Breast epithelium (tissue), 4 donors: ENCODE data around the gene PTPRN2. TPM values are rescaled to one million over a fixed set of nuclear protein-coding genes. Genes with fewer than 3 reads are reported as not detected.

Experiments used
- DNase-seq, 2 donors: peaks; one replicate each; pipeline ENCODE4 v3.0.0-alpha.2; 2019; ENCODE audit warnings: low spot score in 2 of 2
- H3K27ac ChIP-seq, 2 donors: fragments of 200-600 bp; sonication (generic) in 1 of 2; one replicate each; pipeline ENCODE4 v1.5.1; 2016 to 2019; ENCODE audit warnings: mild to moderate bottlenecking in 1 of 2
- H3K27me3 ChIP-seq, 2 donors: fragments of 200-600 bp; sonication (generic) in 1 of 2; one replicate each; pipeline versions ENCODE4 v1.5.1 to v1.6.0; 2017 to 2019; ENCODE audit warnings: control low read depth in 1 of 2, mild to moderate bottlenecking in 1 of 2
- H3K36me3 ChIP-seq: fragments of 200-600 bp; one replicate; pipeline ENCODE4 v1.5.1; 2019
- H3K4me1 ChIP-seq, 2 donors: fragments of 200-600 bp; sonication (generic); one replicate each; pipeline ENCODE4 v1.5.1; 2016 to 2019; ENCODE audit warnings: control low read depth in 1 of 2
- H3K4me3 ChIP-seq, 3 donors: fragments of 200-600 bp; sonication (generic); 1 replicate in 2 of 3; 2 replicates in 1 of 3; pipeline ENCODE4 v1.5.1; 2016 to 2019; ENCODE audit warnings: mild to moderate bottlenecking in 3 of 3, moderate library complexity in 2 of 3
- H3K9me3 ChIP-seq, 2 donors: fragments of 200-600 bp; sonication (generic) in 1 of 2; one replicate each; pipeline ENCODE4 v1.5.1; 2016 to 2019; ENCODE audit warnings: control low read depth in 1 of 2
- POLR2A ChIP-seq: fragments of 450-650 bp; IDR thresholded peaks from one replicate; pipeline ENCODE4 v1.6.1; 2016; ENCODE audit warnings: antibody characterized with exemption, mild to moderate bottlenecking, moderate library complexity
- POLR2AphosphoS5 ChIP-seq, 3 donors: sonication (generic); formaldehyde crosslinking; IDR thresholded peaks; one replicate each; pipeline ENCODE4 v1.6.1; 2017; ENCODE audit warnings: antibody characterized with exemption in 3 of 3
- intact Hi-C: fragments of 100-400 bp; cut with DNase I; formaldehyde crosslinking; loops from one replicate; pipeline ENCODE4 v1.15.1; 2023; ENCODE audit warnings: low total_unique reads
- total RNA-seq, 3 donors: library from RNA; depleted of rRNA; stranded (reverse); fragments of >200 nt; gene quantifications; one replicate each; pipeline ENCODE4 v1.1.0, GENCODE V29; 2016
- TF ChIP-seq, protein P1 (sequence below), 3 donors: fragments of 450-650 bp; IDR thresholded peaks; one replicate each; pipeline ENCODE4 v1.5.1; 2016 to 2017; ENCODE audit warnings: antibody characterized with exemption in 3 of 3, mild to moderate bottlenecking in 3 of 3, moderate library complexity in 3 of 3

The PTPRN2 gene
- total RNA-seq, 3 donors from 2014 or later, result 1.6 to 2.2 (median 2.2) TPM

DNA sequence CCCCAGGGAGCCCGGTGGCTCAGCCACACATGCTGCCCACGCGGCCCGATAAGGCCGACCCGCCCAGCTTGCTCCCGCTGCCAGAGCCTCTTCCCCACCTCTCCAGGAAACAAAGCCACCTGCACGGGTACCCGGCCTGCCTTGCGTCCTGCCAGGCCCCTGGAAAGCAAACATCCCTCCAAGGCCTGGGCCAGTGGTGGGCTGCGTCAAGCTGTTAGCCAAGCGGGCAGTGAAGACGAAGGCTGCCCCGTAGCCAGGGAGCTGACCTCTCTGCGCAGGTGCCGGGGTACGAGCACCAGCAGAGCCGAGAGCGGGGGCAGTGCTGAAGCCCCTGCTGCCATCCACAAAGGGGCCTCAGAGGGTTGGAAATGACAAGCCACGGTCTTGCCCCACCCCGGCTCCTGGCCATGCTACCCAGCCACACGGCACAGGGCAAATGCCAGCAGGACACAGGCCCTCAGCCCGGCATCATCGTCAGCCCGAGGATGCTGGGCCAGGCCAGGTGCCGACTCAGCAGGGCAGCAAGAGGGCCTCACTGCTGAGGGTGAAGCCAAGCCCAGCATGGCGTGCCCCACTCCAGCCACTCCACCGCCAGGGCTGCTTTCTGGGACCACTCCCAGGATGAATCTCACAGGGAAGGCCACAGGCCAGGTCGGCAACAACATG, 140.0 kb downstream of the PTPRN2 start:
- DNase-seq, result no peak
- TF ChIP-seq POLR2AphosphoS5 (IDR thresholded peaks at IDR 0.05) (no peak), POLR2A (no peak)
- TF ChIP-seq, protein P1, sequence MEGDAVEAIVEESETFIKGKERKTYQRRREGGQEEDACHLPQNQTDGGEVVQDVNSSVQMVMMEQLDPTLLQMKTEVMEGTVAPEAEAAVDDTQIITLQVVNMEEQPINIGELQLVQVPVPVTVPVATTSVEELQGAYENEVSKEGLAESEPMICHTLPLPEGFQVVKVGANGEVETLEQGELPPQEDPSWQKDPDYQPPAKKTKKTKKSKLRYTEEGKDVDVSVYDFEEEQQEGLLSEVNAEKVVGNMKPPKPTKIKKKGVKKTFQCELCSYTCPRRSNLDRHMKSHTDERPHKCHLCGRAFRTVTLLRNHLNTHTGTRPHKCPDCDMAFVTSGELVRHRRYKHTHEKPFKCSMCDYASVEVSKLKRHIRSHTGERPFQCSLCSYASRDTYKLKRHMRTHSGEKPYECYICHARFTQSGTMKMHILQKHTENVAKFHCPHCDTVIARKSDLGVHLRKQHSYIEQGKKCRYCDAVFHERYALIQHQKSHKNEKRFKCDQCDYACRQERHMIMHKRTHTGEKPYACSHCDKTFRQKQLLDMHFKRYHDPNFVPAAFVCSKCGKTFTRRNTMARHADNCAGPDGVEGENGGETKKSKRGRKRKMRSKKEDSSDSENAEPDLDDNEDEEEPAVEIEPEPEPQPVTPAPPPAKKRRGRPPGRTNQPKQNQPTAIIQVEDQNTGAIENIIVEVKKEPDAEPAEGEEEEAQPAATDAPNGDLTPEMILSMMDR (IDR thresholded peaks at IDR 0.05), result no peak
- Histone ChIP-seq H3K4me1 (no peaks in the 10 kb centered on the region), H3K4me3 (no peak overlapping the region), H3K36me3 (no peaks in the 10 kb centered on the region), H3K9me3 (no peaks in the 10 kb centered on the region), H3K27ac (no peak overlapping the region), H3K27me3 (peaks cover 0 to 29% of the 10 kb centered on the region in 2 donors)
- intact Hi-C loops, result no loop called here

DNA sequence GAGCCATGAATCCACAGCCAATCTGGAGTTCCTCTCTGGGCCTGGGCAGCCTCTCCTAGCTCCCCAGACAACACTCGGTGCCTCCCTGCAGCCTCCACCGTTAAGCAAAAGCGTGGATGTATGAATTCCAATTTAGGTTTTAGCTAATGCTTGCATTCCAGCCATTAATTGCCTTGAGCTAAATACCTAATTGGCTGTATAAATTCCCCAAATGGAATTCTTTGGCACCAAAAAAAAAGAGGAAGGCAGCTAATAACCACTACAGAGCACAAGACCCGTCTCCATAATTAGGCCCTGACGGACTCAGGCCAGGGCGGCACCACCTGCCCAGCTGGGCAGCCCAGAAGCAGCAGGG, 140.5 kb downstream of the PTPRN2 start:
- Histone ChIP-seq H3K4me1 (no peaks in the 10 kb centered on the region), H3K27me3 (peaks cover 0 to 24% of the 10 kb centered on the region in 2 donors), H3K36me3 (no peaks in the 10 kb centered on the region), H3K4me3 (no peak overlapping the region), H3K9me3 (no peaks in the 10 kb centered on the region), H3K27ac (no peak overlapping the region)
- intact Hi-C loops, result no loop called here
- TF ChIP-seq POLR2A (no peak), POLR2AphosphoS5 (IDR thresholded peaks at IDR 0.05) (no peak)
- TF ChIP-seq, protein P1 (IDR thresholded peaks at IDR 0.05), result no peak
- no peak for DNase-seq

DNA sequence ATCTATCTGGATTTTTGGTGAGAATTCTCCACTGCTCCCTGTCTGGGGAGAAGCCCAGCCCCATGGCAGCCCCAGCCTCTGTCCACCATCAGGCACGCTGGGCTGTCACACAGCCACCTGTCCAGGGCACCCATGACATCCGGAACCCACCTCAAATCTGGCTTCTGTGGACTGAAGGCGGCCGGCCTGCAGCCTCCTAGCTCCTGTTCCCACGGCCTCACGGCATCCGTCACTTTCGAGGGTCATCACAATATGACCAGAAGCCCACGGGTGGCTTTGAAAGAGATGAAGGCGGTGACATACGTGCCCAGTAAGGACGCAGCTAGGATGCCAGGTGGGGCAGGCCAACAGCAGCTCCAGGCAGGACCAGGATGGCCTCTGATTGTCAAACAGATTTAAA, 140.9 kb downstream of the PTPRN2 start:
- intact Hi-C loops, result no loop called here
- Histone ChIP-seq H3K36me3 (no peaks in the 10 kb centered on the region), H3K27ac (no peak overlapping the region), H3K27me3 (peaks cover 0 to 24% of the 10 kb centered on the region in 2 donors), H3K4me1 (no peaks in the 10 kb centered on the region), H3K4me3 (no peak overlapping the region), H3K9me3 (no peaks in the 10 kb centered on the region)
- DNase-seq, result no peak
- TF ChIP-seq, protein P1 (IDR thresholded peaks at IDR 0.05), result no peak
- TF ChIP-seq POLR2AphosphoS5 (IDR thresholded peaks at IDR 0.05), result no peak
- no peak for TF ChIP-seq POLR2A

DNA sequence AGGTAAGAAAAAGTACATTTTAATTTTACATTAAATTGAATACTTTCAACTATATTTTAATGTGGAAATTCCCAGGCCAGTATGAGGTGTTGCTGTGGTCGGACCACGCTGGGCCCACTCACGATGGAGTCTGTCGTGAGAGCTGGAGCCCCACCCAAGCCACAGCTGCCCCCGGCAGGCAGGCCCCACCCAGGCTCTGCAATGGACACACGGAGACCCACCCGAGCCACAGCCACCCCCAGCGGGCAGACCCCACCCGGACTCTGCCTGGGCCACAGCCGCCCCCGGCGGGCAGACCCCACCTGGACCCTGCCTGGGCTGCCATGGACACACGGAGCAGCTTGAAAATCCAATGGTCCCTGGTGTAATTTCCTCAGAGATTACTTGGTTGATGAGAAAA, 141.3 kb downstream of the PTPRN2 start:
- Histone ChIP-seq H3K36me3 (no peaks in the 10 kb centered on the region), H3K4me3 (no peak overlapping the region), H3K4me1 (no peaks in the 10 kb centered on the region), H3K27me3 (peaks cover 0 to 24% of the 10 kb centered on the region in 2 donors), H3K27ac (no peak overlapping the region), H3K9me3 (no peaks in the 10 kb centered on the region)
- no peak for DNase-seq
- intact Hi-C loops, result no loop called here
- TF ChIP-seq, protein P1 (IDR thresholded peaks at IDR 0.05), result no peak
- TF ChIP-seq POLR2AphosphoS5 (IDR thresholded peaks at IDR 0.05) (no peak), POLR2A (no peak)

DNA sequence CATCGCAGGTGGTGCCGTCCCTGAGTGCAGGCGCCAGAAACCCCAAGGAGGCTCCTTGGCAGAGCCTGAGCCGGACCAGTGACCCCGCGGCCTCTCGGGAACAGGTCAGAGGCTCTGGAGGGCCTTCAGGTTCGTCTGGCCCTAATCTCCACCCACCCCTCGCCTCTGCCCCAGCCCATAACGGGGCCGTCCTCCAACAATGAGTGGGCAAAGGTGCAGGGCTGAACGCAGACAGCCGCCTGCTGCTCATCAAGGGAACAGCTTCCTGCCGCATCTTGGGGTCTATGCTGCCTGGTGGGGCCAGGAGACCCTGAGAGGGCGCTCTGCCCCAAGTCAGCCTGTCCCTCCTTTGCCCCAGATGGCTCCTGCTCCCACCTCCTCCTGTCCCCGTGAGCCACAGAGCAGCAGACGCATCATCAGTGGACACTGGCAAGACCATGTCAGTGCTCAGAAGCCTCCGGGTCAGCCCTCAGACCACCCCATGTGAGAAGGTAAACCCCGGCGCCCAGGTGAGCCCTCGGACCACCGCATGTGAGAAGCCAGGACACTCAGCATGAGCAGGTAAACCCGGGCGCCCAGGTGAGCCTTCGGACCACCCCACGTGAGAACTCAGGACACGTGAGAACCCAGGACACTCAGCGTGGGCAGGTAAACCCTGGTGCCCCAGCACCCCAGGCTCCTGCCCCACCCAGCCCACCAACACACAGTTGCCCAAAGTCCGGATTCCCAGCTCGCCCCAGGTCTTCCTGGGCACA, 142.0 kb downstream of the PTPRN2 start:
- Histone ChIP-seq H3K4me3 (no peak overlapping the region), H3K36me3 (no peaks in the 10 kb centered on the region), H3K27me3 (peaks cover 0 to 23% of the 10 kb centered on the region in 2 donors), H3K27ac (no peak overlapping the region), H3K9me3 (no peaks in the 10 kb centered on the region), H3K4me1 (no peaks in the 10 kb centered on the region)
- no peak for DNase-seq
- intact Hi-C loops, result no loop called here
- TF ChIP-seq, protein P1 (IDR thresholded peaks at IDR 0.05), result no peak
- TF ChIP-seq POLR2A (no peak), POLR2AphosphoS5 (IDR thresholded peaks at IDR 0.05) (no peak)
